Gastroesophageal sphincter (tissue), 3 donors: ENCODE measurements around the gene TNFRSF6B.

Source experiments
- CTCF ChIP-seq, 4 experiments: fragments of 200-600 bp in 2 of 4; fragments of 450-650 bp in 2 of 4; sonication (generic) in 1 of 4; IDR thresholded peaks; one replicate each; pipeline ENCODE4 v1.5.1; 2017 to 2019; ENCODE audit warnings: antibody characterized with exemption in 4 of 4, mild to moderate bottlenecking in 2 of 4, moderate library complexity in 2 of 4
- EP300 ChIP-seq: sonication (generic); formaldehyde crosslinking; IDR thresholded peaks from one replicate; pipeline ENCODE4 v1.6.1; 2017; ENCODE audit warnings: antibody characterized with exemption, mild to moderate bottlenecking
- POLR2A ChIP-seq, 2 donors: fragments of 450-650 bp; IDR thresholded peaks; one replicate each; pipeline ENCODE4 v1.6.1; 2017; ENCODE audit warnings: antibody characterized with exemption in 2 of 2, mild to moderate bottlenecking in 2 of 2, moderate library complexity in 1 of 2

- no peak for TF ChIP-seq CTCF (IDR thresholded peaks at IDR 0.05)
- no peak for TF ChIP-seq EP300
- TF ChIP-seq POLR2A (IDR thresholded peaks at IDR 0.05) = no peak
These were observed 47.7 kb downstream of the TNFRSF6B start for GRCh38 chr20:63744158-63744557.
